Astrocyte of the spinal cord (primary cell): ENCODE results near the gene CYP3A5.
"Not testable (repeated sequence)": the region's sequence is repeated elsewhere in the genome, so short reads cannot be mapped to it uniquely, and the experiment has no call there.

Experiments
- DNase-seq: peaks from one replicate; pipeline ENCODE4 v3.0.0; 2011; ENCODE audit warnings: low read depth, low spot score
- H3K4me3 ChIP-seq: 2 replicates; pipeline ENCODE4 v1.5.1; 2011; ENCODE audit warnings: low read depth, mild to moderate bottlenecking, low read length, moderate library complexity
- in situ Hi-C: cut with HindIII; loops from 2 replicates; pipeline ENCODE4 v1.10.0; 2017; ENCODE audit warnings: low sequenced_read_pairs
- TF ChIP-seq, protein P1 (sequence below): IDR thresholded peaks from 2 replicates; pipeline ENCODE4 v1.5.1; 2012; ENCODE audit warnings: low read depth, mild to moderate bottlenecking, low read length, inconsistent platforms

CYP3A5 gene

GRCh38 chr7:99709838-99710578 lies 30.2 kb upstream of the CYP3A5 start:
- no peak for DNase-seq
- in situ Hi-C loops, result no loop called here
- TF ChIP-seq, protein P1, sequence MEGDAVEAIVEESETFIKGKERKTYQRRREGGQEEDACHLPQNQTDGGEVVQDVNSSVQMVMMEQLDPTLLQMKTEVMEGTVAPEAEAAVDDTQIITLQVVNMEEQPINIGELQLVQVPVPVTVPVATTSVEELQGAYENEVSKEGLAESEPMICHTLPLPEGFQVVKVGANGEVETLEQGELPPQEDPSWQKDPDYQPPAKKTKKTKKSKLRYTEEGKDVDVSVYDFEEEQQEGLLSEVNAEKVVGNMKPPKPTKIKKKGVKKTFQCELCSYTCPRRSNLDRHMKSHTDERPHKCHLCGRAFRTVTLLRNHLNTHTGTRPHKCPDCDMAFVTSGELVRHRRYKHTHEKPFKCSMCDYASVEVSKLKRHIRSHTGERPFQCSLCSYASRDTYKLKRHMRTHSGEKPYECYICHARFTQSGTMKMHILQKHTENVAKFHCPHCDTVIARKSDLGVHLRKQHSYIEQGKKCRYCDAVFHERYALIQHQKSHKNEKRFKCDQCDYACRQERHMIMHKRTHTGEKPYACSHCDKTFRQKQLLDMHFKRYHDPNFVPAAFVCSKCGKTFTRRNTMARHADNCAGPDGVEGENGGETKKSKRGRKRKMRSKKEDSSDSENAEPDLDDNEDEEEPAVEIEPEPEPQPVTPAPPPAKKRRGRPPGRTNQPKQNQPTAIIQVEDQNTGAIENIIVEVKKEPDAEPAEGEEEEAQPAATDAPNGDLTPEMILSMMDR, result no peak

DNA sequence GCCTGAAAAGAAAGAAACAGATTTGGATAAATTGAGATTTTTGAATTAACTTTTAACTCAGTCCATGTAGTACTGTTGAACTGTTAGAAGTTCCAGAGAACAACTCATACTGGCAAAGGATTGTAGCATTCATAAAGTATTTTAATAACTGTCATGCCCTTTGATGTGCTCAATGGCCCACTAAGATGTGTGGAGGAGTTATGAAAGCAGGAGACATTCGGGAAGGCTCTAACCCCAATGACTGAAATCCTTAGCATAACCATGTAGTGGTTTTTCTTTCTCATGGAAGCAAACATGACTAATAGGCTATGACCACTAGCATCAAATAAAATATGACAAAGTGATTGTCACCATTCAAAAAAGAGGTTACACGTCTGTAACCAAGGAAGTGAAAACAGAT lies 29.5 kb upstream of the CYP3A5 start:
- TF ChIP-seq, protein P1, result no peak
- in situ Hi-C loops, result no loop called here
- DNase-seq, result no peak
- H3K4me3 ChIP-seq, result no peak overlapping the region

More at GRCh38 chr7:99709838-99710578, 30.2 kb upstream of the CYP3A5 start:
- H3K4me3 ChIP-seq, result no peak overlapping the region

DNA sequence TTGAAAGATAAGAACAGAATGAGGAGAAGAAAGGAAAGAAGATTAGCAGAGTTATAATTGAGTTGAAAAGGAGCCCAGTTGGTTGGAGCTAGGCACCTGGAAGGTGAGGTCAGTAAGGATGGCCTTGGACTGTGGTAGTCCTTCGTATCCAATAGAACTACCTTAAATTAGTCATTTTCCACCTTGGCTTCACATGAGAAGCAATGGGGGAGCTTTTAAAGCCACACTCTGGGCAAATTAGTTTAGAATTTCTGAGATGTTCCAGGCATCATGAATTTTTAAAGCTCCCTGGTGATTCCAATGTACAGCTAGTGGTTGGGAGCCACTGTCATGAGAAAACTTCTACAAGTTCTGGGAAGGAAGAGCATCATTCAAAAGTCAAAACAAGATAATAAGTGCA lies 27.3 kb upstream of the CYP3A5 start:
- in situ Hi-C loops, result no loop called here
- TF ChIP-seq, protein P1, result no peak
- H3K4me3 ChIP-seq, result no peak overlapping the region
- DNase-seq, result peak; percentile 37

GRCh38 chr7:99699946-99700345 lies 20.1 kb upstream of the CYP3A5 start:
- in situ Hi-C loops, result no loop called here

DNA sequence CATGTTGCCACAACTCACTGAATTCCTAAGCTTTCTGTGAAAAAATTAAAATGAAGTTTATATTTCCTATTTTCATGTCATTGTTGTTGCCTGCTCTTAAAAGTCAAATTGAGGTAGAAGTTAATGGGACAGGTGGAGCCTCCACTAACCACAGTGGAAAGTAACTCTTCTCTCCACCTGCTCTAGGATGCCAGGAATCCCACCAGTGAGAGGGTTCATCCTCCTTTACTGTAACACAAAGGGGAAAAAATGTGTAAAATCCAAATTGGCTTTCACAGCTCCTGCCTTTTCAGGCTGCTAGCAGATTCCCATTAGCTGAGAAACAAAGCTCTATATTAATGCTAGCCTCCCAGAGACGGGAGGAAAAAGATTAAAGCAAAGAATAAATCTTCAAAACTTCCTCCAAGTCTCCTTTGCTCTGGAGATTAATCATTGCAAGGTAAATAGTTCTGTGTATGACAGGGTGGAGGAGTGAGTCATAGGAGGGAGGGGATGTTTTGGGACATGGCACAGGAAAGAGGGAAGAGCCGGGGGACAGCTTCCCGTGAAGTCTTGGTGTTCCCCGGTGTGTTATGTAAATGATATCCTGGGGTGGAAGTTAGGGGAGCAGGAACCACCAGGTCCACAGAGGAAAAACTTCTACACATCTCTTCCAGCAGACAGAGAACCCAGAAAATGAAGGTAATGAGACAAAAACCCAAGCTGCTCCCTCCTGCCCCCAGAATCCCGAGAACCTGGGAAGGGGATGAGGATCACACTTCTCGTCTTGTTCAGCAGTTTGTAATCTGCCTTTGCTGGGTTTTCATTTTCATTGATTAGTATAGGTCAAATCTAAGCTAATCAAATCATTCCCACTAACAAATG lies 19.3 kb upstream of the CYP3A5 start:
- in situ Hi-C loops, H3K4me3 ChIP-seq, DNase-seq: not testable (repeated sequence)

More at GRCh38 chr7:99699946-99700345, 20.1 kb upstream of the CYP3A5 start:
- no peak overlapping the region for H3K4me3 ChIP-seq
- TF ChIP-seq, protein P1, result no peak
- DNase-seq, result no peak

DNA sequence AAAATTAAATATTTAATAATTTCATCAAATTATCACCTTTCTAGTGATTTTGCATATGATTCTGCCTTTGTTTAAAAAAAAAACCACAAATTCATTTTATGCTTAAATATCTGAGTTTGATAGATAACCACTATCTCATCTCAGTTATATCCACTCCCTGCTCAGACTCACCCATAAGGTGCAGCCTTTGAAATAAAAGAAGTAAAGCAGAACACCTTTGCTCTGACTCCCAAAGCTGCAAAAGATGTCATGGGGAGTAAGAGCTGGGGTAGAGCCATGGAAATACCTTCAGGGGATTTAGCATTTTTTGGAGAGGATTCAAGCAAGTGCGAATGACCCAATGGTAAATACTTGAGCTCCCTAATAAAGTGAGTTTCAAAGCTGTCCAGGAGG lies 15.1 kb upstream of the CYP3A5 start:
- DNase-seq, result no peak
- in situ Hi-C loops, result no loop called here

More for the DNA sequence above, 15.1 kb upstream of the CYP3A5 start:
- no peak overlapping the region for H3K4me3 ChIP-seq
- TF ChIP-seq, protein P1, result no peak
